HG03280 (cell line): ENCODE results near the gene PSMB9.

Experiments
- ATAC-seq: cut with Tn5 transposase; IDR thresholded peaks from one replicate; pipeline ENCODE4 v1.9.1; 2021; ENCODE audit warnings: mild to moderate bottlenecking, moderate library complexity; ENCODE audit not compliant: unreplicated experiment

PSMB9 gene

DNA sequence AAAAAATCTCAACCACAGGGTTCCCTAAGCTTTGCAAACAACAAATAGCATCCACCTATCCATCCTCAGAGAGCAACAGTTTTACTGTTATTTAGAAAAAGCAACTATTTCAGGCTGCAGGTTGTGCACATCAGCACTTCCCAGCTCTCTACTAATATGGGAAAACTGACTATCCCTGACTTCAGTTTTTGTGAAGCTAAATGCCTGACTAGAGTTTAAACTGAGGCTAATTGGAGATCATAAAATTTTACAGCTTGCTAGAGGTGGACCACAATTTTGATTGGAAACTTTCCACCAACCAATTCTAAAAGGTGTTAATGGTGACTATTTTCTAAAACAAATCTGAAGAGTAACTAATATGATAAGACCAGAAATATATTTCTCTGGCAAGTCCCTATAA is 50.0 kb downstream of the PSMB9 start:
- no peak for ATAC-seq

DNA sequence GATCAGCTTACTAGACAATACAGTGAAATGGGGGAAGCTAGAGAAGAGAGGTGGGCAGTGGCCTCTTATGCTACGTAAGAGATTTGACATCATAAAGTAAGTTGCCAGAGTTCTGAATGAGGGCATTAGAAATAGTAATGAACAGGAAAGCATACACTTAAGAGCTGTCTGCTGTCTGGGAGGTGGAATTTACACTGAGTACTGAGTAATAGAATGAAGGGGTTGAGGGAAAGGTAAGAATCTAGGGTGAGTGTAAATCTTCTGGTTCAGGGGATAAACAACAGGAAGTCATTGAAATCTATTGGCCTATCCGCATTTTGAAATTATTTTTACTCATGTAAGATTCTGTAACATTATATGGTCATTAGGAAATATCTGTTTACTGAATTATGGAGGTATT is 51.1 kb downstream of the PSMB9 start:
- ATAC-seq: no peak

DNA sequence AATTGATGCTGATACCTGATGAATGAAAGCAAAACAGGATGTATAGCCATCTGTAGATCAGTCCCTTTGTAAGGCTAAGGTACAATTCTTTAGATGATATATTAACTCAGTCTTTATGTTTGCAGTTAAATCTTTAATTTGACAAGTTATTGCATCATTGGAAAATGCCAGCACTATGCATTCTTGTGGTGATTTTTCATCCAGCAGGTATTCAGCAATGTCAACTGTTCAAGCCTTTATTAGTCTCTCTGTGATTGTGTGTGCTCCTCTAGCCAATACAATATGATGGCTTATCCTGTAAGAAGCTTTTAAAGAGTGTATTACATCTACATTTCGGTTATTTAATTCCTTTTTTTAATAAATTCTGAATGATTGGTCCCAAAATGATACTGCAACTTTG is 52.5 kb downstream of the PSMB9 start:
- no peak for ATAC-seq

DNA sequence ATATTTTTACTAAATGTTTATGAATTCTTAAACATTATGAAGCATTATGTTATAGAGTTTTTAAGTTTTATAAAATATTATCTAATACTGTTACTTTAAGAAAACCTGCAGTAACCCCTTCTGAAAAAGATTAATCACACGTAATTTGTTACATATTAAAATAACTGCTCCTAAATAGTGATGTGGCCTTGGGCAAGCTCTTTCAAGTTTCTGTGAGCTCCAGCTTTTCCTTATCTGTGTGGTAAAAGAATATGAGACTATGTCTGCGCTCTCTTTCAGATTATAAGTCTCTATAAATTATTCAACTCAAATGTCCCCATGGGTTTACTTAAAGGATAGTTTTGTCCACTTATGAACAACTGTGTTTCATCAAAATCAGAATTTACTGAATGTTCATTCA is 54.9 kb downstream of the PSMB9 start:
- no peak for ATAC-seq
